ENCODE results near the gene RASSF6. TPM values are rescaled to one million over a fixed set of nuclear protein-coding genes. Genes with fewer than 3 reads are reported as not detected.

RASSF6 gene
- total RNA-seq, 6 experiments from 2014 or later = not detected

GRCh38 chr4:73539386-73539785 lies 80.8 kb downstream of the RASSF6 start:
- Mint-ChIP-seq H3K4me1 (ENCODE audit: low read depth) (no peaks in the 10 kb centered on the region; the same call in 1 of the 2 replicates), H3K9me3 (no peaks in the 10 kb centered on the region), H3K36me3 (ENCODE audit: low read depth) (no peaks in the 10 kb centered on the region), H3K27ac (no peak overlapping the region), H3K4me3 (no peak overlapping the region), H3K27me3 (ENCODE audit: insufficient read depth) (peaks cover 1% of the 10 kb centered on the region; the same call in 1 of the 2 replicates)
- TF ChIP-seq, protein P1, sequence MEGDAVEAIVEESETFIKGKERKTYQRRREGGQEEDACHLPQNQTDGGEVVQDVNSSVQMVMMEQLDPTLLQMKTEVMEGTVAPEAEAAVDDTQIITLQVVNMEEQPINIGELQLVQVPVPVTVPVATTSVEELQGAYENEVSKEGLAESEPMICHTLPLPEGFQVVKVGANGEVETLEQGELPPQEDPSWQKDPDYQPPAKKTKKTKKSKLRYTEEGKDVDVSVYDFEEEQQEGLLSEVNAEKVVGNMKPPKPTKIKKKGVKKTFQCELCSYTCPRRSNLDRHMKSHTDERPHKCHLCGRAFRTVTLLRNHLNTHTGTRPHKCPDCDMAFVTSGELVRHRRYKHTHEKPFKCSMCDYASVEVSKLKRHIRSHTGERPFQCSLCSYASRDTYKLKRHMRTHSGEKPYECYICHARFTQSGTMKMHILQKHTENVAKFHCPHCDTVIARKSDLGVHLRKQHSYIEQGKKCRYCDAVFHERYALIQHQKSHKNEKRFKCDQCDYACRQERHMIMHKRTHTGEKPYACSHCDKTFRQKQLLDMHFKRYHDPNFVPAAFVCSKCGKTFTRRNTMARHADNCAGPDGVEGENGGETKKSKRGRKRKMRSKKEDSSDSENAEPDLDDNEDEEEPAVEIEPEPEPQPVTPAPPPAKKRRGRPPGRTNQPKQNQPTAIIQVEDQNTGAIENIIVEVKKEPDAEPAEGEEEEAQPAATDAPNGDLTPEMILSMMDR (IDR thresholded peaks at IDR 0.05) = no peak
- DNase-seq = no peak

GRCh38 chr4:73538162-73538561 lies 82.1 kb downstream of the RASSF6 start:
- TF ChIP-seq, protein P1 (IDR thresholded peaks at IDR 0.05) = no peak
- Mint-ChIP-seq H3K4me1 (ENCODE audit: low read depth) (no peaks in the 10 kb centered on the region; the same call in 1 of the 2 replicates), H3K9me3 (no peaks in the 10 kb centered on the region), H3K4me3 (no peak overlapping the region), H3K27me3 (ENCODE audit: insufficient read depth) (peaks cover 3% of the 10 kb centered on the region; the same call in 1 of the 2 replicates), H3K36me3 (ENCODE audit: low read depth) (no peaks in the 10 kb centered on the region), H3K27ac (no peak overlapping the region)
- no peak for DNase-seq

GRCh38 chr4:73533515-73534422 lies 86.5 kb downstream of the RASSF6 start:
- Mint-ChIP-seq H3K4me1 (ENCODE audit: low read depth) (no peaks in the 10 kb centered on the region), H3K36me3 (ENCODE audit: low read depth) (no peaks in the 10 kb centered on the region), H3K4me3 (no peak overlapping the region), H3K9me3 (no peaks in the 10 kb centered on the region), H3K27ac (no peak overlapping the region), H3K27me3 (ENCODE audit: insufficient read depth) (peaks cover 6% of the 10 kb centered on the region; the same call in 1 of the 2 replicates)
- DNase-seq = no peak
- TF ChIP-seq, protein P1 (IDR thresholded peaks at IDR 0.05) = no peak

DNA sequence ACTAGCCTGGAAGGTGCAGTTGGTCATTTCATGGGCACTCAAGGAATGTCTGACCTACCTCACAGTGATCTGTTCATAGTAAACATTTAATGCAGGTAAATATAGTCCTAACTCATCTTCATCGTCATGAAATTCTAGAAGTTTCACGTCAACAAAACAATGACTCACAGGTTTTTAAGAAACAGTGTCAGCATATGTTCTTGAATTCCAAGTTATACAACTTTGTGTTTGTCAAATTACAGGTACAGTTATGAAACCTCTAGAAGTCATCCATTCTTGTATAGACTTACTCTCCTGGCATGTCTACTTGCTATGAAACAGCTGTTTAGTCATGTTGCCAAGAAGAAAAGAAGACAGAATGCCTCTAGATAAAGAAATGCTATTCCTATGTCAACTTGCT lies 92.1 kb downstream of the RASSF6 start:
- no peaks in the 10 kb centered on the region for H3K36me3 Mint-ChIP-seq (ENCODE audit: low read depth)
- no peak overlapping the region for H3K4me3 Mint-ChIP-seq
- no peak overlapping the region for H3K27ac Mint-ChIP-seq
- no peaks in the 10 kb centered on the region for H3K9me3 Mint-ChIP-seq
- TF ChIP-seq, protein P1 (IDR thresholded peaks at IDR 0.05) = no peak
- H3K4me1 Mint-ChIP-seq (ENCODE audit: low read depth) = no peaks in the 10 kb centered on the region
- peaks cover 6% of the 10 kb centered on the region; the same call in 1 of the 2 replicates for H3K27me3 Mint-ChIP-seq (ENCODE audit: insufficient read depth)
- DNase-seq = no peak

DNA sequence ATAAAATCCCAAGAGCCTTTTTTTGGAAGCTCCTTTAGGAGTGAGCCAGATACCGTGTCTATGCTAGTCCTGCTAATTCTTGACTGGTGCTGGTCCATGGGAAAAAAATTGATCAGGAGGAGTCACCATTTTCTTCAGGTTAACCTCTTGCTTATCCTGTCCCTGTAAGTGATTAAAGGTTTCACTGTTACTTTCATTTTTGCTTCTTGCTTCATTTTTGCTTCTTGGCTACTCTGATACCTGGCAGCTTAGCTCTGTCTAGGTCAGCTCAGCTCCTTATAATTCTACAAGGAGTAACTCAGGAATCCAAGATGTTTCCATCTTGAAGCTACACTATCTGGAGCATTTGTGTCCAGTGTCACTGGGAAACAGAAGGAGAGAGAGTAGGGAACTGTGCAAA lies 93.0 kb downstream of the RASSF6 start:
- Mint-ChIP-seq H3K4me3 (no peak overlapping the region), H3K36me3 (ENCODE audit: low read depth) (no peaks in the 10 kb centered on the region), H3K9me3 (no peaks in the 10 kb centered on the region), H3K27me3 (ENCODE audit: insufficient read depth) (peaks cover 8% of the 10 kb centered on the region), H3K27ac (no peak overlapping the region), H3K4me1 (ENCODE audit: low read depth) (no peaks in the 10 kb centered on the region)
- no peak for DNase-seq
- TF ChIP-seq, protein P1 (IDR thresholded peaks at IDR 0.05) = no peak
